Keratinocyte (primary cell): ENCODE data around the gene AJM1. TPM values are rescaled to one million over a fixed set of nuclear protein-coding genes. Genes with fewer than 3 reads are reported as not detected.

Experiments
- DNase-seq: peaks from one replicate; pipeline ENCODE4 v3.0.0-alpha.2; 2011; ENCODE audit warnings: low read depth, missing footprints, low spot score
- FAIRE-seq: peaks from 2 replicates; lab custom pipeline; 2011; peaks lifted over from hg19 to GRCh38; lab: Jason Lieb, UNC
- H2AFZ ChIP-seq: 2 replicates; pipeline ENCODE4 v1.6.0; 2012; ENCODE audit warnings: low read length, control low read depth, inconsistent platforms; ENCODE audit not compliant: control insufficient read depth
- H3K27ac ChIP-seq: 2 replicates; pipeline ENCODE4 v1.5.1; 2011; ENCODE audit warnings: low read length; ENCODE audit not compliant: control insufficient read depth, insufficient read depth
- H3K27me3 ChIP-seq: 3 replicates; pipeline ENCODE4 v1.6.0; 2011; ENCODE audit warnings: low read length; ENCODE audit not compliant: control insufficient read depth, insufficient read depth; ENCODE audit errors: extremely low read depth
- H3K36me3 ChIP-seq, 2 experiments: 2 replicates in 1 of 2; 3 replicates in 1 of 2; pipeline ENCODE4 v1.5.1; 2011; ENCODE audit warnings: low read length in 2 of 2, mild to moderate bottlenecking in 1 of 2; ENCODE audit not compliant: control insufficient read depth in 2 of 2, insufficient read depth in 2 of 2; ENCODE audit errors: extremely low read depth in 1 of 2
- H3K4me1 ChIP-seq: 3 replicates; pipeline ENCODE4 v1.5.1; 2011; ENCODE audit warnings: low read length; ENCODE audit not compliant: control insufficient read depth, insufficient read depth; ENCODE audit errors: extremely low read depth
- H3K4me2 ChIP-seq: 3 replicates; pipeline ENCODE4 v1.6.0; 2011; ENCODE audit warnings: low read depth, low read length; ENCODE audit not compliant: control insufficient read depth, insufficient read depth; ENCODE audit errors: extremely low read depth
- H3K4me3 ChIP-seq, 3 experiments: fragments of 200-600 bp in 1 of 3; sonication (generic) in 1 of 3; 2 replicates in 2 of 3; 3 replicates in 1 of 3; pipeline ENCODE4 v1.5.1; 2011 to 2016; ENCODE audit warnings: low read length in 3 of 3, mild to moderate bottlenecking in 3 of 3, control low read depth in 2 of 3, inconsistent platforms in 1 of 3, low read depth in 1 of 3, mixed read lengths in 1 of 3, mixed run types in 1 of 3, moderate library complexity in 1 of 3; ENCODE audit not compliant: control insufficient read depth in 2 of 3, insufficient read depth in 2 of 3; ENCODE audit errors: extremely low read depth in 1 of 3
- H3K79me2 ChIP-seq: 2 replicates; pipeline ENCODE4 v1.6.0; 2012; ENCODE audit warnings: low read length; ENCODE audit not compliant: control insufficient read depth, insufficient read depth
- H3K9ac ChIP-seq: 3 replicates; pipeline ENCODE4 v1.6.0; 2011; ENCODE audit warnings: low read length; ENCODE audit not compliant: control insufficient read depth, insufficient read depth; ENCODE audit errors: extremely low read depth
- H3K9me1 ChIP-seq: 3 replicates; pipeline ENCODE4 v1.6.0; 2011; ENCODE audit warnings: low read length; ENCODE audit not compliant: control insufficient read depth, insufficient read depth; ENCODE audit errors: extremely low read depth
- H3K9me3 ChIP-seq: 2 replicates; pipeline ENCODE4 v1.5.1; 2012; ENCODE audit warnings: low read depth, low read length; ENCODE audit not compliant: control insufficient read depth
- H4K20me1 ChIP-seq: 3 replicates; pipeline ENCODE4 v1.6.0; 2011; ENCODE audit warnings: low read length; ENCODE audit not compliant: control insufficient read depth, insufficient read depth; ENCODE audit errors: extremely low read depth
- CTCF ChIP-seq, 3 experiments: IDR thresholded peaks in 1 of 3; conservative IDR thresholded peaks in 1 of 3; optimal IDR thresholded peaks in 1 of 3; 2 replicates in 2 of 3; 3 replicates in 1 of 3; pipeline versions ENCODE3 to v1.5.1; 2011; ENCODE audit warnings: low read length in 3 of 3, mild to moderate bottlenecking in 3 of 3, moderate library complexity in 2 of 3, control low read depth in 1 of 3, inconsistent platforms in 1 of 3; ENCODE audit not compliant: insufficient read depth in 2 of 3; ENCODE audit errors: extremely low read depth in 1 of 3
- EZH2 ChIP-seq: IDR thresholded peaks from one replicate; pipeline ENCODE4 v1.6.1; 2012; ENCODE audit warnings: inconsistent platforms, mild to moderate bottlenecking, low read length, moderate library complexity
- dilution Hi-C: fragments of 300-500 bp; cut with MboI; formaldehyde crosslinking; loops from one replicate; pipeline ENCODE4 v1.7.0; 2020; ENCODE audit warnings: low sequenced_read_pairs; ENCODE audit not compliant: extremely low pct_ligation_motif_present
- polyA plus RNA-seq, 5 experiments: library from polyadenylated mRNA; depleted of rRNA in 3 of 5; stranded (reverse) in 3 of 5; stranded (forward) in 1 of 5; unstranded in 1 of 5; fragments of >200 nt; gene quantifications; 1 replicate in 1 of 5; 2 replicates in 3 of 5; 3 replicates in 1 of 5; pipeline versions ENCODE4 v1.2.1 to v1.2.3, GENCODE V29; 2011 to 2012; ENCODE audit warnings: missing spikeins in 2 of 5, low read depth in 1 of 5, low replicate concordance in 1 of 5

Gene AJM1
- polyA plus RNA-seq, 1 donor (not counting 4 experiments of a cell fraction or from before 2014, with no cell fraction given): 0.12 TPM

GRCh38 chr9:136803551-136804508, 38.4 kb upstream of the AJM1 start:
- peaks cover 9% of the 10 kb centered on the region for H3K79me2 ChIP-seq
- FAIRE-seq (no peak), DNase-seq (no peak)
- no peak for TF ChIP-seq EZH2
- peaks cover 10% of the 10 kb centered on the region for H3K27me3 ChIP-seq
- H3K9ac ChIP-seq: no peak overlapping the region
- H3K4me1 ChIP-seq: peaks cover 26% of the 10 kb centered on the region
- H3K27ac ChIP-seq: no peak overlapping the region
- H3K9me1 ChIP-seq: no peaks in the 10 kb centered on the region
- no peaks in the 10 kb centered on the region for H4K20me1 ChIP-seq
- dilution Hi-C loops: loop anchor here (25.0 kb wide), 1 partner anchor 133 kb away; the partner anchor contains the start of genes C8G and FBXW5
- H3K4me2 ChIP-seq: no peak overlapping the region
- H3K36me3 ChIP-seq: no peaks in the 10 kb centered on the region
- H3K4me3 ChIP-seq: no peak overlapping the region
- H3K9me3 ChIP-seq: no peaks in the 10 kb centered on the region
- no peak overlapping the region for H2AFZ ChIP-seq

- Histone ChIP-seq H3K4me1 (peaks cover 22% of the 10 kb centered on the region), H3K27ac (no peak overlapping the region), H3K36me3 (no peaks in the 10 kb centered on the region), H4K20me1 (no peaks in the 10 kb centered on the region), H3K79me2 (peaks cover 17% of the 10 kb centered on the region), H3K9me3 (no peaks in the 10 kb centered on the region), H3K9me1 (no peaks in the 10 kb centered on the region), H3K9ac (no peak overlapping the region), H3K4me3 (no peak overlapping the region), H3K4me2 (no peak overlapping the region), H2AFZ (no peak overlapping the region), H3K27me3 (peaks cover 2% of the 10 kb centered on the region)
- FAIRE-seq (no peak), DNase-seq (no peak)
- dilution Hi-C loops: loop anchor here (25.0 kb wide), 1 partner anchor 133 kb away; the partner anchor contains the start of genes C8G and FBXW5
- TF ChIP-seq CTCF (optimal IDR thresholded peaks at IDR 0.05 in 1 of 3, IDR thresholded peaks at IDR 0.05 in 1 of 3, conservative IDR thresholded peaks at IDR 0.05 in 1 of 3; ENCODE audit: extremely low read depth in 1 of 3, insufficient read depth in 2 of 3, low read length in 3 of 3): no peak
- no peak for TF ChIP-seq EZH2
Measured at GRCh38 chr9:136804509-136805206, 37.6 kb upstream of the AJM1 start.
